ENCODE data around the gene SORBS1.
"Not testable (repeated sequence)": the region's sequence is repeated elsewhere in the genome, so short reads cannot be mapped to it uniquely, and the experiment has no call there.

SORBS1 gene

GRCh38 chr10:95388539-95388938 lies 172.6 kb downstream of the SORBS1 start:
- no peak for DNase-seq (ENCODE audit: low read depth)

- no peak for DNase-seq (ENCODE audit: low read depth)
Measured at GRCh38 chr10:95388109-95388471, 173.1 kb downstream of the SORBS1 start.

DNA sequence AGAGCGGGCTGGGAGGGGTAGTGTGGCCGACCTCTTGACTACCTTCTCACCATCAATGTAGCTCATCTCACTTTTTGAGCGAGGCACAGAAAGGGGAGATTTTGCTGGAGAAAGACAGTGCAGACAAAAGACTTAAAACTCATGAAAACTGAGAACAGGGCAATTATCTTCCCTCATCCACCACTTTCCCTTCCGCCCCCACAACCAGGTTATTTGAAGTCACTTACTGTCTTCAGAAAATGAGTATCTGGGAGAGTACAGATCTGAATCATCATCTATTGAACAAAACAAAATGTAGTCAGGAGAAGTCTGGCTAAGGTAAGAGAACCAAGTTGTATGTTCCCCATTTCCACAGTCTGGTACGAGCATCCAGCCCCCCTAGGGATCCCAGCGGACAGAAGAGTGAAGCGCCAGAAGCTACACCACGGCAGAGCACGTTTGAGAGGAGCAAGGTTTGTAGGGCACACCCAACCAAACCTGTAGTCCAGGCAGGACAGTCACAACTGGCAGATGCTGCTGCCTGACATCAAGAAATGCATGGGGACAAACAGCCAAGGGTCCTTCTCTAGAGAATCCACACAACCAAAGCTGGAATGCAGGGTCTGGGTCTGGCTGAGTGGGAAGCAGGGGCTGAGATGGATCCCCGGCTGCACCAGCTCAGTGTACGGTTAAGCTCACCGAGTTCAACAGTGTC lies 177.0 kb downstream of the SORBS1 start:
- DNase-seq (ENCODE audit: low read depth): no peak

DNA sequence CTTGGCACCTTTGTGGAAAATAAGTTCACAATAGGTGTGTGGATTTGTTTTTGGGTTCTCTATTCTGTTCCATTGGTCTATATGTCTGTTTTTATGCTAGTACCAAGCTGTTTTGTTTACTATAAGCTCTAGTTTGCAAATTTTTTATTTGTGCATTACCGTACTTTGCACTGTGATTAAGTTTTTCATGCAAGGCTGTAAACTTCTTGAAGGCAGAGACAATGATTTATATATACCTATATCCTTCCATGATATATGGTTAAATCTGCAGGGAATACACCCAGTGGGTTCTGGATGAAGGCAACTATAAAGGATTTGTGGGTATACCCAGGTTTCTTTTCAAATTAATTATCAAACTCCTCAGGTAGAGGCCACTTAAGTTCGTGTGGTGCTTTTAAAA lies 178.6 kb downstream of the SORBS1 start:
- no peak for DNase-seq (ENCODE audit: low read depth)

- no peak for DNase-seq (ENCODE audit: low read depth)
Measured at GRCh38 chr10:95382174-95382573, 179.0 kb downstream of the SORBS1 start.

DNA sequence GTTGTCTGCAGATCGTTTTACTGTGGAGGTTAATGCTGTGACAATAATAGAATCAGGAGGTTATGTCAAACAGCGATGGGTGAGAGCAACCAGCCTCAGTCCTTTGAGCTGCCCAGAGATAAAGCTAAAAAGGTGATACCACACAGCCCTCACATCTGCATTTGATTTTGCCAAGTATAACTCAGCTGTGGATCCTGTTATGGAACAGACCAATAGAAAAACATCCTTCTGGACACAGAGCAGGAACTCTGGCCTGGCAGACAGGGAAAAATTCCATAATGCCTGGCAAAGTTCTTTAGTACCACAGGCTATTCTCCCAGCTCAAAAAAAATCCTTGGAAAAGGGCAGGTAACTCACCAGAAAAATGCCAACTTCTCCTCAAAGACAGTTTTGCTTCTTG lies 183.2 kb downstream of the SORBS1 start:
- no peak for DNase-seq (ENCODE audit: low read depth)

DNA sequence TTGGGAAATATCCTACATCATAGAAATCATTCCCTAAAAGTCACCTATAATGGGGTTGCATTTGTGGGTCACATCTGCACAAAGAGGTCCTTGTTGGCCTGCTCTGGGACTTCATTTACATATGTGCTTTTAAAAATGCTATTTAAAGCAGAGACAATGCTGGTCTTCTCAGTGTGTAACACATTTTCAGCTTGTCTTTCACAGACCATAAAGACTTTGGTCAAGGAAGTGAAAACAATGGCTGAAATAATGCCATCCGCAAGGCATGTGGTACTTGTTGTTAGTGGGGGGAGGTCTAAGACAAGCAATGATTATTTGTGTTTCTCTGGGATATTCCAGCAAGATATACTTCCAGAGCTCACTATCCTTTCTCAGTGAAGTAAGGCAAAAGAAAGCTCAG lies 185.8 kb downstream of the SORBS1 start:
- DNase-seq (ENCODE audit: low read depth): no peak

GRCh38 chr10:95374597-95375209 lies 186.5 kb downstream of the SORBS1 start:
- peak; percentile 70 for DNase-seq (ENCODE audit: low read depth)

DNA sequence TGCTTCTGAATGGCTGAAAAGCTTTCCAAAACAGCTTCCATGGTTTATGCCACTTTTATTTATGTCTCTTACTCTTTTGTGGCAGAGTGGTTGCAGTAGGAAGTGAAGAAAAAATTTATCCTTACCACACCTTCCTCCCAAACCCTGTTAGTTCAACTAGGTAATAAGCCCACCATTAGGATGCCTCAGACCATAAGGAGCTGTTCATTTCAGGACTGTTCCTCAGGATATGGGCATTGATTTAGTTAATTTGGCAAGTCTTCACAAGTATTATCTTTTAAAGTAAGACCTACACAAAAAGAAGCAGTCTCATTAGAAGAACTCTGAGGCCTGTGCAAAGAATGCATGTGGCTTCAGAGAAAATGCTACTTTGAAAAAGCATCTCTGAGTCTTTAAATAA lies 187.5 kb downstream of the SORBS1 start:
- no peak for DNase-seq (ENCODE audit: low read depth)

GRCh38 chr10:95364342-95364741 lies 196.8 kb downstream of the SORBS1 start:
- no peak for DNase-seq (ENCODE audit: low read depth)

- peak; percentile 63 for DNase-seq (ENCODE audit: low read depth)
Measured at GRCh38 chr10:95363303-95363912, 197.8 kb downstream of the SORBS1 start.

DNA sequence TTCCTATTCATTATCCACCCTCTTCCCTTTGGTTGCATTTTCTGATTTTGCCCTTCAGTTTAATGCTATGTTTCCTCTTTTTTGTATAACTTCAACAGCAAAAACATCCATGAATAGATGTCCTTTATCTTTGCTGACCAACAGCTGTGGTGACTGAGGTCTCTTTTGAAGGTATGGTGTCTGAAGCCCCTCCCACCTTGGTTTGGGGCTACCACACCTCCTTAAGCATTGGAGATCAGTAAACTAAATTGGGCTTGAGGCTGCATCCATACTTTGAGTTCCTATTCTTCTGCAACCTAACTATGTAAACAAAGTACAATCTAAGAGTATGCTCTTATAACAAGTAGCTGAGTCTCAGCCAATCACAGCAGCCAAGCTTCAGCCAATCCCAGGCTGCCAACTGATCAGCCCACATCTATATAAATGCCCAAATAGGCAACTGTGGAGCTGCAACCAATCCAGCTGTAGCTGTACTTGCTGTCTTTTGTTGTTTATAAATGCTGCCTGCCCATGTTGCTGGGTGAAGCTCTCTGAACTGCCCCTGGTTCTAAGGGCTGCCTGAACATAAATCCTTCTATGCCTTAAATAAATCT lies 201.0 kb downstream of the SORBS1 start:
- DNase-seq (ENCODE audit: low read depth): peak; percentile 40

DNA sequence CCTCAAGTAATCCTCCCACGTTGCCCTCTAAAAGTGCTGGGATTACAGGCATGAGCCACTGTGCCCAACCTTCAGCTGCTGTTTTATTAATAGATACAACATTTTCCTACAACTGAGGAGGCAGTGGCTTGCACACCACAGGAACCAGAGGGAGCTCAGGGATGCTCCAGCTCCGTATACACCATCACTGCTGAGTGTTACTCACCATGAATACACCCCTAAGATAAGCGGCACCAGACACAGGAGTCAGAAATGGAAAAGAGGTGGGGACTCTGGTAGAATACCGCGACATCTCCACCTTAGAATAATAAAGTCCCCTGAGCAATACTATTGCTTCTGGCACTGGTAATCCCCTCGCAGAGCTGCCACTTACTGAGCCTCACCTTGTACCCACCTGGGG lies 201.7 kb downstream of the SORBS1 start:
- DNase-seq (ENCODE audit: low read depth): no peak

DNA sequence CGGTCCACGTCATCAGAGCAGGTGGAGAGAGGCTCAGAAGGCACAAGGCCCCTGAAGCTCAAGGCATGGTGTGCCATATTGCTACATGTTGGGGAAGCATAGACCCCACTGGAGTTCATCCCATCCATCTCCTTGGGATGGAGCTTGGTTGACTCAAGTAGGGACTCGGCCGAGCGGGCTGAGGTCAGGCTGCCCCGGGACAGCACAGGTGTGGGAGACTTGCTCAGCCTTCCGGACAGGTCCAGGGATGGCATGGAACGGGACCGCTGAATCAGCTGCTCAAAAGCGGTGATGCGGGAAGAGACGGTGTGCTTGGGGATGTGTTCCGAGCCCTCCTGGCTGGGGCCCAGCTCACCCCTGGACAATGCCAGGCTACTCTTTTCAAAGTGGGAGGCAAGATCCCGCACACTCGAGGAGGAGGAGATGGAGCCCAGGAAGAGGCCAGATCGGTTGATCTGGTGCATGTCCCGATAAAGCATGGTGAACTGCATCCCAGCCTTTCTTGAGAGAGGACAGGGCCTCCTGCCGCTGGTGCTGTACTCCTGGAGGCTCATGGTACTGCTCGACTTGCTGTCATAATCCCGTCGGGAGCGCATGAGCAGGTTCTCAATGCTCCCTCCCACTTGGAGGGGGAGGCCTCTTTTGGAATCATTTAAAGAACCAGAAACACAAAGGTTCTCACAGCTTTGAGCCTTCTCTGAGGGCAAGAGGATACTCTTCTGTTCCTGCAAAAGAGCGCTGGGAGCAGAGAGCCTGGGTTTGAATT lies 204.8 kb downstream of the SORBS1 start:
- no peak for DNase-seq (ENCODE audit: low read depth)

- no peak for DNase-seq (ENCODE audit: low read depth)
Measured at GRCh38 chr10:95355301-95355700, 205.9 kb downstream of the SORBS1 start.

DNA sequence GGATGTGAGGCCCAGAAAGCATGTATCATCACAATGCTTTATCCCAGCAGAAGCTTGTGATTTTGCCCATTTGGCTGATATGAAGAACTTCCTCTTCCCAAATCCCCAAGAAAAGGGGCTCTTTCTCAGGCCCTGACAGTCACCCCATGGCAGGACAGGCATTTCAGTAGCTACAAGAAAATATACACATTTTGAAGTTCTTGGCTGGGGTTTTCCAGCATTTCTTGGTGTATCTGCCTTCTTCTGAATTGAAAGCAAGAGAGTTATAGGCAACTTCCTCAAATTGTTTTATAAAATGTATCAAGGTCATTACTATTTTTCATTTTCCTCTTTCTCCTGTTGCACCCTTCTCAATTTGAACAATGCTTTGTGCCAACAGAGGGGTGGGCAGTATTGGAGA lies 207.1 kb downstream of the SORBS1 start:
- no peak for DNase-seq (ENCODE audit: low read depth)

DNA sequence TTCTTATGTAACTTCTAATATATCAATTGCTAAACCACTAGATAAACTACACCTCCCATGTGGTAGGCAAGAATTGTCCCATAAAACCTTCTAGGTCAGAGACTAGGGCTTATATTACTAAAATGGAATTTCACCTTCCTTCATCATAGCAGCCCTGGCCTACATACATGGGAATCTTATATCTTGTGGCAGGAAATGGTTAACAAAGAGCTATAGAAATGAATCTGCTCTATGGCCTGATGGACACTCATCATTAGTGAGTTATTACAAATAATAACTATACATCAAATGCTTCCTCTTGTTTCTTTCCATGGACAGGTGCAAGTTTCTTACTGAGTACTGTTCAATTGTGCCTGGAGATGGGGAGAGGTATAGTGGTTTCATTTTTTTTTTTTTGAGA lies 208.0 kb downstream of the SORBS1 start:
- no peak for DNase-seq (ENCODE audit: low read depth)

DNA sequence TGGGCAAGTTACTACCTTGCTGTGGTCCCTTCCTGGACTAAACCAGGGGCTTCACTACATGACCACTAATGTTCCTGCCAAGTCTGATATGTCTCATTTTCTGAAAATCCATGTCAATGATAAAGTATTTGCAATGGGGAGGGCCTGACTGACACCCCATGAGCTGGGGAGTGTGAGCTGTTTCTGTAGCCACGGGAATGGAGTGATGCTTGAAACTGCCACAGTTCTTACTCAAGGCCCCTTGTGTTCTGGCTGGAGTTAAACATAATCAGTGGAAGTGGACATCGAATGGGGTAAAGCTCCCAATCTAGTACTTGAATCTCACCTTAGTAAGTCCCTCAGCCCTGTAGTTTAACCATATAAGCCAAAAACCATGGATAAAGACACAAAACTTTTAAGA lies 208.5 kb downstream of the SORBS1 start:
- no peak for DNase-seq (ENCODE audit: low read depth)

DNA sequence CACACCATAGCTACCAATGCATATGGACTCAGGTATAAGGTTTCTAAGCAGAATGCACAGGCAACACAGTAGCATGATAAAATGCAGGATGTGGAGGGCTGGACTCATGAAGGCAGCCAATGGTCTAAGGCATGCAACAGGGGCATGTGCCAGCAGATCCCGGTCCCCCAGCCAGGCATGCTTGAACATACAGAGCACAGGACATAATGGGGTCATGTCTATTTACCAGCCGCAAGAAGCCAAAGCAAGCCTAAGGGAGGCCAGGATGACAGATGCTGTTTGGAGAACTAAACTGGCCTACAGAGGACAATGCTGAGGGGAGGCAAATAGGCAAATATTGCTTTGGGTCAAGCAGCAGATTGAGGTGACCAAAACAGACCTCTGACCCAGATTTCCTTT lies 210.3 kb downstream of the SORBS1 start:
- DNase-seq (ENCODE audit: low read depth): no peak

- DNase-seq (ENCODE audit: low read depth): peak; percentile 86
Measured at GRCh38 chr10:95350219-95350829, 210.8 kb downstream of the SORBS1 start.

DNA sequence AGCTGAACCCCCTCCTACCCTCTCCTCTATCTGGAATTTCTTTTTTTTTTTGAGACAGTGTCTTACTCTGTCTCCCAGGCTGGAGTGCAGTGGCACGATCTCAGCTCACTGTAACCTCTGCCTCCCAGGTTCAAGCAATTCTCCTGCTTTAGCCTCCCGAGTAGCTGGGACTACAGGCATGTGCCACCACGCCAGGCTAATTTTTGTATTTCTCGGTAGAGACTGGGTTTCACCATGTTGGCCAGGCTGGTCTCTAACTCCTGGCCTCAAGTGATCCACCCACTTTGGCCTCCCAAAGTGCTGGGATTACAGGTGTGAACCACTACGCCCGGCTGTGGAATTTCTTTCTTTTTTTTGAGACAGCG lies 213.8 kb downstream of the SORBS1 start:
- not testable (repeated sequence) for DNase-seq (ENCODE audit: low read depth)

DNA sequence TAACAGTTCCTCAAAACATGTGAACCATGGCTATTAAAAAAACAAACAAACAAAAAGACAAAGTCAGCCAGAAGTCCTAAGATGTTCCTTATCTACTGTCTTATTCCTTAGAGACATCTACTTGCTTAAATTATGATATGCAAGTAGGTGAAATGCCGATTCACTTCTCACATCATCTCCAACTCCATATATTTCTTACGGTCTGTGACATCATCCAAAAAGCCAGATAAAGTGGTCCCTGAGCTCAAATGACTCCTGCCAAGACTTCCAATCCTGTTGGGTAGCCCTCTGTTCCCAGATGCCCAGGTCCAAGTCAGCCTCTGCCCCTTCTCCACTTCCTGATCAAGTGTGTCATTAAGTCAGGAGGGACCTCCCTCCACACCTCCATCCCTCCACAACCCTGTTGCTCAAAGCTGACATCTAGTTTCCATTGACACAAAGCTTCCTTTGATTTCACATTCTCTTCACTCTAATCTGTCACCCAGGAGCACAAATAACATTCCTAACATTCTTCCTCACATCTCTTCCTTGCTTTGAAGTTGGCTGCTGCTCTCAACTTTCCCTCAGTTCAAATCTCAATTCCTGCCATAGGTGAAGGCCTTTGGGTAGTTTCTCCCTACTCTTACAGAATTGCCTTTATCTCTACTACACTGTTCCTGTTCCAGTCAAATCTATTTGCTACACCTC lies 214.3 kb downstream of the SORBS1 start:
- DNase-seq (ENCODE audit: low read depth): peak; percentile 52

Measured in iris pigment epithelial cell (primary cell).